HG03103 (cell line): ENCODE data around the gene NUP43.
"Not testable (repeated sequence)": the region's sequence is repeated elsewhere in the genome, so short reads cannot be mapped to it uniquely, and the experiment has no call there.

Source experiments
- ATAC-seq: cut with Tn5 transposase; IDR thresholded peaks from one replicate; pipeline ENCODE4 v1.9.1; 2021; ENCODE audit warnings: low read depth; ENCODE audit not compliant: unreplicated experiment

The NUP43 gene

GRCh38 chr6:149749594-149750135 lies 3.3 kb upstream of the NUP43 start, which contains the start of gene PCMT1:
PCMT1 (plus strand) TSS chr6:149749741; CDS start chr6:149749902, 161 bp downstream.
- peak; percentile 77 for ATAC-seq

GRCh38 chr6:149749082-149749593 lies 2.8 kb upstream of the NUP43 start:
- not testable (repeated sequence) for ATAC-seq

GRCh38 chr6:149745252-149745651 lies 1.1 kb downstream of the NUP43 start:
- ATAC-seq, result not testable (repeated sequence)

GRCh38 chr6:149734915-149735314 lies 11.4 kb downstream of the NUP43 start:
- ATAC-seq, result no peak

DNA sequence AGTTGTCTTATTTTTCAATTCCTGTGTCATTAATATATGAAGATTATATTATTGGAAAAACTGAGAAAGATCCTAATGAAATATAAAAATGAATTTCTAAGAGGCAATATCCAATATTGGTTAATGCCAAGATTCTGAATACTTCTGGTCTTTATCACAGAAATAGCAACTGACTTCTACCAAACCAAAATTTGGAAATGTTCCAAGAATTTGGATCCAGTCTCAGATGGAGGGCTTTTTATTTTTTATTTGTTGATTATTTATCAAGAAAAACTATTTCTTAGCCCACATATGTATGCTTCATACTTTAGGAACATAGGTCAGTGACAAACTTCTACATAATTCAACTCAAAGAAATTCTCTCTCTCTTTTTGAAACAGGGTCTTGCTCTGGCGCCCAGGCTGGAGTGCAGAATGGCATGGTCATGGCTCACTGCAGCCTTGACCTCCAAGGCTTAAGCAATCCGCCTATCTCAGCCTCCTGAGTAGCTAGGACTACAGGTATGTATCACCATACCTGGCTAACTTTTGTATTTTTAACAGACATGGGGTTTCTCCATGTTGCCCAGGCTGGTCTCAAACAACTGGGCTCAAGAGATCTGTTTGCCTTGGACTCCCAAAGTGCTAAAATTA lies 13.1 kb downstream of the NUP43 start:
- no peak for ATAC-seq

DNA sequence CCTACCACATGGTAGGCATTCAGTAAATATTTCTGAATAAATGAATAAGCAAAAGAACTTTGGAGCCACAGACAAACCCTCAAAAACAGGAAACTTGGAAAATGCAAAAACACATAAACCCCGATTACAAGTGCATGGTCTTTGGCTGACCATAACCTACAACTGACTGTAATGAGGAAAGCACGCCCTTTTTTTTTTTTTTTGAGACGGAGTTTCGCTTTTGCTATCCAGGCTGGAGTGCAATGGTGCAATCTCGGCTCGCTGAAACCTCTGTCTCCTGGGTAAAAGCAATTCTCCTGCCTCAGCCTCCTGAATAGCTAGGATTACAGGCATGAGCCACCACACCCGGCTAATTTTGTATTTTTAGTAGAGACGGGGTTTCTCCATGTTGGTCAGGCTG lies 16.5 kb downstream of the NUP43 start:
- ATAC-seq, result no peak

- no peak for ATAC-seq
Observed at GRCh38 chr6:149728499-149729234, 17.7 kb downstream of the NUP43 start.

- no peak for ATAC-seq
Observed at GRCh38 chr6:149727793-149728498, 18.4 kb downstream of the NUP43 start.

DNA sequence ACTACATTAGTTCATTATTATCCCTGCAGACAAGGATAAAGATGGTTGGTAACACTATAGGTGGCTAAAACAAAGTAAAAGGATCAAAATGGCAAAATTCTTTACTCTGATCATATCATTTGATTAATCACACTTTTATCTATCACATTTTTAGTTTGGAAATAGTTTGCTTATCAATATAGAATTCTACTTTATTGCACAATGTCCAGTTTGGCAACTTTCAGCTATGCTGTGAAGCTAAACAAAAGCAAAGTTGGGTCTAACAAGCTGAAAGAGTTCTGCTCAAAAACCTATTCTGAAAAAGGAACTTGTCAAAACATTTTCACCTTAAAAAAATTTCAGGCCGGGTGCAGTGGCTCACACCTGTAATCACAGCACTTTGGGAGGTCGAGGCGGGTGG lies 20.5 kb downstream of the NUP43 start:
- no peak for ATAC-seq

GRCh38 chr6:149723771-149724417 lies 22.4 kb downstream of the NUP43 start:
- ATAC-seq, result no peak

GRCh38 chr6:149723262-149723661 lies 23.1 kb downstream of the NUP43 start:
- ATAC-seq, result no peak

- ATAC-seq, result no peak
Observed at GRCh38 chr6:149719531-149719930, 26.8 kb downstream of the NUP43 start.

DNA sequence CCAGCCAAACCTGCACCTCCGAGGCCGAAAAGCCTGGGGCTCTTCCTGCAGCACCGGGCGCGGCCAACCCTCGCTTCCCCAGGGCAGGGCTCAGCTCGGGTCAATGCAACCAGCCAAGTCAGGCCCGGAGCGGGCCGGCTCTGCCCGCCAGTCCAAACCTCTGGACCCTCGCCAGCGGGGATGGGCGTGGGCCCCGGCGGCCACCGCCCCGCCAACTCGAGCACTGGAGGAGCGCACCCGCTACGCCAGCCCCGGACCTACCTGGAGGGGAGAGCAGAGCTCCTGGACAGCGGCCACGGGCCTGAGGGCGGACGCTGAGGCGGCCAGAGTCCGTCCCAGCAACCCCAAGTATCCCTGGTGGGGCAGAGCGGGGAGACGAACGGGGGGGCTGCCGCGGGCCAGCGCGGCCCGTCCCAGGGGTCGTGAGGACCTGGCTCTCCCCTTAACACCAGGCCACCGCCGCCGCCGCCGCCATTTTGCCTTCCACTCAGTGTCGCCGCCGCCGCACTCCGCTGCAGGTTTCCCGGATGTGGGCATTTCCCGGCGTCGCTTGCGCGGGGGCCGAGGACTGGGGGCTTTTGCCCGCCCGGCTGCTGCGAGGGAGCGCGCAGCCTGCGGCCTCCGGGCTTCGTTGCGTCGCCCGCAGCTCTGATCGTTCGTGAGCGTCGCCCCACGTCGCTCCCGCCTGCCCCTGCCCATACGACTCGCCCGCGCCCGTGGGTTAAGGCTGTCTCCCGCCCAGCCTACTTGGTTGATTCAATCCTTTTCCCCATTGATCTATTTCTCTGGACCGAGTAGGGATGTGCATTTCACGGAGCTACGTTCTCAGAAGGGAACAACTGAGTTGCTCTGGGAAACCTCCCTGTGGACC lies 28.5 kb downstream of the NUP43 start, which contains the start of gene LATS1:
Gene LATS1, minus strand, starts transcription at position 514 of the 871 bp plus-strand sequence. CDS start 15,975 bp downstream, outside the sequence.
- peak; percentile 77 for ATAC-seq

DNA sequence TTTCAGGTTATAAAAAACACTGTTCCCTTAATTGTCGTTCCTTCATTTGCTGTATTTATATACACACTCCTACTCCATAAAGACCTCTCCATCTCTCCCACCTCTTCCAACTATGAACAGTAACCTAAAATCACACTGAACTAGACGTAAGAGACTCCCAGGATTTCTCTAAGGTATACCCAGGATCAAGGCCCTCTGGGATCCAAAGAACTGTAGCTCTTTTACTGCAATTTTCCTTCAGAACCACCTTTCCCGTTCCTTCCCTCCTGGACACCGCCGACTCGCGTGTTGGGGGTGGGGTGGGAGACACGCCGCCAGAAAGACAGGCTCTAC lies 29.1 kb downstream of the NUP43 start:
- ATAC-seq, result no peak

DNA sequence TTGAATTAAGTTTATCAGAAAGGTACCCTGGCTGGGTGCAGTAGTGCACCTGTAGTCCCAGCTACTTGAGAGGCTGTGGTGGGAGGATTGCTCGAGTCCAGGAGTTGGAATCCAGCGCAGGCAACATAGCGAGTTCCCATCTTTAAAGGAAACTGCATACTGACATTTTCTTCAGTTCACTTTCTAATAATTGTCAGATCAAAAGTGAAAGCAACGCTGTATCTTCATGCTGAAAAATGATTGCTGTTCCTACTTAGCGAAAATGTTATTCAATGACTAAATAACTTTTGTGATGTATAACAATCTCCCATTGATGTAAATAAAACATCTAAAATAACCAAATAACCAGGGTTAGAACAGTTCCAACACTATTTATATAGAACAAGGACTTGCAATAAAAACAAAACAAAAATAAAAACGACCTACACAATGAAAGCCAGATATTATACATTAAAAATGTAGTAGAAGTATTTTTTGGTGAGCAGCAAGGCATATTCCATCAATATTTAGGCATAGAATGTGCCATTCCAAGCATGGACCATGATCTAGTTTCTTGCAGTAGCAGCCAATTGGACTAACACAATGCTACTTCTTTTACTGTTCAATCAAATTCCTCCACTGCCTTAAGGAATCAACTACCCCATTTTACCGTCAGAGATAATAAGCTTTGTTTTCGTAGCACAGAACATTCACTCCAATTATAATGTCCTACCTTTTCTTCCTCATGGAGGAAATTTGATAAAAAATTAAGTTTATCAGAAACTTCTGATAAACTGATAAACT lies 30.0 kb downstream of the NUP43 start:
- no peak for ATAC-seq

- no peak for ATAC-seq
Observed at GRCh38 chr6:149714442-149714841, 31.9 kb downstream of the NUP43 start.

- ATAC-seq, result no peak
Observed at GRCh38 chr6:149711711-149712110, 34.6 kb downstream of the NUP43 start.

DNA sequence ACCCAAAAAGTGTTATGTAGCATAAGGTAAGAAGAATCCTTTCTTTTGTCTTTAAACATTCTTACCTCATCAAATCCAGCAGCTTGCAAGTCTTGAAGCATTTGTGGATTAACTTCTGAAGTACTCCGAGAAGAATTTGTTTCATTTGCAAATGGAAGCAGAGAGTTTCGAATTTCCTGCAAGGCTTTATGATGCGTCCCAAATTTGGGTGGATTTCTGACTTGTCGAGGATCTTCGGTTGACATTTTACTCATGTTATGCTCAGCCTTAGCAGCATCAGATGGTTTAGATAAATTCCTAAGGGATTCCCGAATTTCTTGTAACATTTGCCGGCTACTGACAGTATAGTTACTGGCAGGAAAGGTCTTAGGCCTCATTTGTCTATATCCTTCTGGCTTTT lies 44.6 kb downstream of the NUP43 start:
- ATAC-seq, result no peak

DNA sequence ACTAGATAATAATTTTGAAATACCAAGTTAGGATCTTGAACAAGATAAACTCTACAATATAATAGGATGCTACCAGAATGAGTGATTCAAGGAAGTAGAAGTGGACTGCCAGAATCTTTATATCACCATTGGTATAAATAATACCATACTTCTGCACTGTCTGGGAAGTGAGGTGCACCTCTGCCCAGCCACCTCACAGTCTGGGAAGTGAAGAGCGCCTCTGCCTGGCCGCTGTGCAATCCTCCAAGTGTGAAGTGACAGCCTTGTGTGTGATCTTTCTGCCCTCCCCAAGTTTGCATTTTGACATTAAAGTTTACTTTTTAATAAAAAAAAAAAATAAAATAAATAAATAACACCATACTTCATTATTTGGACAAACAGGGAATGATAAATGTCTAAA lies 47.2 kb downstream of the NUP43 start:
- ATAC-seq, result no peak
